Cortex of kidney (tissue), 1 donor: ENCODE measurements around the gene SPCS2.
"Not testable (repeated sequence)": the region's sequence is repeated elsewhere in the genome, so short reads cannot be mapped to it uniquely, and the experiment has no call there.

Source experiments
- DNase-seq: peaks from one replicate; lab custom pipeline; 2025; lab: John Stamatoyannopoulos, UW

The SPCS2 gene

DNA sequence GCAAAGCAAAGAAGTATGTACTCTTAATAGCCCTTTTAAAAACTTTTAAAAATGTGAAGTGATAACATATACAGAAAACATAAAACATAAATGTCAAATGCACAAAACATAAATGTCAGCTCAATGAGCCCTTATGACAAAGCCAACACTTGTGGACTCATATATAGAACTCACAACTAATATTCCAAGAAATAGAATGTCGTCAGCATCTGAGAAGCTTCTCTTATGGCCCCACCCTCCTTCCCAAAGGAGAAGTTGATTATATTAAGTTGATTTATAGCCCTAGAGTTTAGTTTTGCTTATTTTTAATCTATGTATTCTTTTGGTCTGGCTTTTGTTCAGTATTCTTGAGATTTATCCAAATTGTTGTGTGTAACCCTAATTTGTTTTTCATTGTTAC lies 53.5 kb downstream of the SPCS2 start:
- DNase-seq = no peak

DNA sequence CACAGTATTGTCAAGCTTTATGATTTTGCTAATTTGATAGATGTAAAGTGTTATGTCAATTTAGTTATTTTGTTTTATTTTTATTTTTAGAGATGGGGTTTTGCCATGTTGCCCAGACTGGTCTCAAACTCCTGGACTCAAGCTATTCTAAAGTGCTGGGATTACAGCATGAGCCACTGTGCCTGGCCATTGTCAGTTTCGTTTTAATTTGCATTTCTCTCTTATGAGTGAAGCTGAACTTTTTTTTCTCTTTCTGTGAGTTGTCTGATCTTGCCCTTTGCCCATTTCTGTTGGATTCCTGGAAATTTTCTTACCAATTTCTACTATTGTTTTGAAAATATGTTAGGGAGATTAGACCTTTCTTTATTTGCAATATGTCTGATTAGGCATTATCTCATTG lies 55.1 kb downstream of the SPCS2 start:
- no peak for DNase-seq

DNA sequence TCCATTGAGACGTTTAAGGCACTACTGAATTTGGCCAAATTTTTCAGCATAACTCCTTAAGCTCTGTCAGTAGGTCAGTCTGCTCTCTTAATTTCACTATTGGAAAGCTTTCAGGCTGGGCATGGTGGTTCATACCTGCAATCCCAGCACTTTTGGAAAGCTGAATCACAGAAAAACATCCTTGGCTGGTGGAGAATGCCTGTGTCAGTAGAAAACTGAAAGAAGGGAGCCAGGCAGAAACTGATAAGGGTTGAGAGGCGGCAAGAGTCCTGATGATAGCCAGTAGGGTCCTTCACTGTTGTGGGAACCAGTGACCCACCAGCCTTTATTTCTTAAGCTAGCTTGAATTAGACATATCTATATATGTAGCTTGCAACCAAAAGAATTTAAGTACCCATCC lies 62.3 kb downstream of the SPCS2 start:
- DNase-seq = no peak

DNA sequence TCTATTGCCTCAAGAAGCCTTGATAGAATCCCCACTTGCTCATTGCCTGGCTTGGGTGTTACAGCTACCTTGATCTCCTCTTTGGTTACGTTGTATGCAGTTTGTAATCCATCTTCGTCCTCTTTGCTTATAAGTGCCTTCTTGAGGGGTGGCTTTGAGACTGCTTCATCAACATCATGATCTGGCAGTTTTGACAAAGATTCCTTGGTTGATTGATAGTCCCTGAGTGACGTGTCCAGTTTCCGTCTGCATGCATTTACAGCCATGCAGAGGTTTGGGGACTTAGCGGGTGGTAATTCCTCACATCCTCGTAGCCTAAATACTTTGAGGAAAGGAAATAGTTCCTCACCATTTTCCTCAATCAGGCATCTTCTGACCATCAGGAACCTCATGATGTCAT lies 62.8 kb downstream of the SPCS2 start:
- no peak for DNase-seq

DNA sequence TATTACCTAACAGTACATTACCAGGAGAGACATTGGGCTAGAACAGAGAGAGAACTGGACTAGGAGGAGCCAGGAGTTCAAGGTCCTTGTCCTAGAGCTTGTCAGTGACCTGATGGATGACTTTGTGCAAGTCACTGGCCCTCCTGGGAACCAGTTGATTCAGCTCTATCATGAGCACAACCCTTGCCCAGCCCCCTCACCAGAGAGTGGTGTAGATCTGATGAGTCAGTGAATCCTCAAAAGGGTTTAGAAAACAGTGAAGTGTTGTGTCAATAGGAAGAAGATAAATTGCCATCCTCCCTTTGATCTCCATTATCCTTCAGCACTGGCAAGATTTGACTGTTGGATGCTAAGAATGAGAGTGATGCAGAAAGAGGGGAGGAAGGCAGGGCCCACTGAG lies 64.0 kb downstream of the SPCS2 start:
- no peak for DNase-seq

DNA sequence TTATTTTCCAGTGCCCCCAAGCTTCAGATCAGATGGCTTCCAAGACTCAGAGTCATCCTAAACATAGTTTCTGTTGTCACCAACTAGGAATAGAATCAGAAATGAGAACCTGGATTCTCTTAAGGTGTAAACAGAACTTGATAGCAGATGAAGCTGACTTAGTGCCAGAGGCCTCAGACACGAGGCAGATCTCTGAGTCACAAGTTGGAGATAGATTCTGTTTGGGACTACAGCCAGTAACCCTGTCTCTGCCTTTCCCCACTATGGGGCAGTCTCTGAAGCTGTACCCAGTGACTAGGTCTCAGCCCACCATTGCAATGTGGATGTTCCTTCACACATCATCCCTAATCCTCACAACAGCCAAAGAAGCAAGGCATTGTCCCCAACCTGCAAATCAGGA lies 65.1 kb downstream of the SPCS2 start:
- no peak for DNase-seq

DNA sequence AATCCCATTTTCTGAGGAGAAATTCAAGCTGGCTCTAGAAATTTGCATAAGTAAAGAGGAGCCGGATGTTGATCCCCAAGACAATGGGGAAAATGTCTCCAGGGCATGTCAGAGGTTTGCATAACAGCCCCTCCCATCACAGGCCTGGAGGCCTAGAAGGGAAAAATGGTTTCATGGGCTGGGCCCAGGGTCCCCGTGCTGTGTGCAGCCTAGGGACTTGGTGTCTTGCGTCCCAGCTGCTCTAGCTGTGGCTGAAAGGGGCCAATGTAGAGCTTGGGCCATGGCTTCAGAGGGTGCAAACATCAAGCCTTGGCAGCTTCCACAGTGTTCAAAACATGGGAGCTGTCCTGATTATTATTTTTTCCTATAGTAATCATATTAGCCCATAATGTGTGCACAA lies 70.1 kb downstream of the SPCS2 start:
- DNase-seq = not testable (repeated sequence)

DNA sequence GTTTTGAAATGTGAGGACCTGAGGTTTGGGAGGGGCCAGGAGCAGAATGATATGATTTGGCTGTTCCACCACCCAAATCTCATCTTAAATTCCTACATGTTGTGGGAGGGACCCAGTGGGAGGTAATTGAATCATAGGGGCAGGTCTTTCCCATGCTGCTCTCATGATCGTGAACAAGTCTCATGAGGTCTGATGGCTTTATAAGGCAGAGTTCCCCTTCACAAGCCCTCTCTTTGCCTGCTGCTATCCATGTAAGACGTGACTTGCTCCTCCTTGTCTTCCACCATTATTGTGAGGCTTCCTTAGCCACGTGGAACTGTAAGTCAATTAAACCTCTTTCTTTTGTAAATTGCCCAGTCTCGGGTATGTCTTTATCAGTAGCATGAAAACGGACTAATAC lies 71.3 kb downstream of the SPCS2 start:
- DNase-seq = not testable (repeated sequence)

DNA sequence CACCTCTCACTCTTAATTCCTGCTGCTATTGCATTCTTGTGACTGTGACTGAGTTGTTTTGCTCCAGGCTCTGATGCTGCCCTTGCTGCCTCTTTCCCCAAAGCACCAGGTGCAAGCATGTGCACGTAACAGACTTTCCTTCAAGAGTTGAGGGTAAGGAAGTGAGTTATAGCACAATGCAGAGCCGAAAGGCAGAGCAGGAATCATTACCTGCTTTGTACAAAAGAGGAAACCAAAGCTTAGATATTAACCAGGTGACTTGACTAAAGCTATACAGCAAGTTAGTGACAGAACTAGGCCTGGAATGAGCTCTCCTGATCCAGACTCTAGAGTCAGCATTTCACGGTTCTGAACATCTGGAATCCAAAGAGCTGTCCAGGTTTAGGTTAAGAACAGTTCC lies 73.2 kb downstream of the SPCS2 start:
- DNase-seq = no peak

DNA sequence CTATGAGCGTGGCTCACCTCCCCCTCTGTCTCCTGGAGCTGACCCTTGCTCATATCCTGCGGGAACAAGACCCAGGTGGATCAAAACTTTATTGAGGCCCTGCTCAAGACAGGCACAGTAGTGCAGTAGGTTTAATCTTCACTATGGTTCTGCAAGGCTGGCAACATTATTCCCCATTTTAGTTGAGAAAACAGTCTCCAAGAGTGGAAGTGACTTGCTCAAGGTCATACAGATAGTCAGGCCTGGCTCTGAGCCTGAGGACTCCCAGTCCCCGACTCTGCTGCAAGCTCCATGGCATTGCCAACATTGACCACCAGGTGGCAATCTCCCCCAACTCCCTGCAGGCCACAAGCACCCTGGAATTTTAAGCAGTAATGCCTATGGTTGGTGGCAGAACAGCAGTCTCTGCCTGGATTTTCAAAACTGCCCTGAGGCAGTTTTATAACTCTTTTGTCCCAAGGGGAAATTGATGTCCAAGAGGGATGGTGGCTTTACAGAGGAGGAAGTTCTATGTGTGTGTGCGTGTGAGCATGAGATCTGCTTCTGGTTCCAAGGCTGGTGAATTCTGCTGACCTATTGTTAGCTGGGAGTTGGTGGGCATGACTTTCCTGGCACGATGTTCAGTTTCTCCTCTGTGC lies 73.8 kb downstream of the SPCS2 start:
- DNase-seq = no peak

DNA sequence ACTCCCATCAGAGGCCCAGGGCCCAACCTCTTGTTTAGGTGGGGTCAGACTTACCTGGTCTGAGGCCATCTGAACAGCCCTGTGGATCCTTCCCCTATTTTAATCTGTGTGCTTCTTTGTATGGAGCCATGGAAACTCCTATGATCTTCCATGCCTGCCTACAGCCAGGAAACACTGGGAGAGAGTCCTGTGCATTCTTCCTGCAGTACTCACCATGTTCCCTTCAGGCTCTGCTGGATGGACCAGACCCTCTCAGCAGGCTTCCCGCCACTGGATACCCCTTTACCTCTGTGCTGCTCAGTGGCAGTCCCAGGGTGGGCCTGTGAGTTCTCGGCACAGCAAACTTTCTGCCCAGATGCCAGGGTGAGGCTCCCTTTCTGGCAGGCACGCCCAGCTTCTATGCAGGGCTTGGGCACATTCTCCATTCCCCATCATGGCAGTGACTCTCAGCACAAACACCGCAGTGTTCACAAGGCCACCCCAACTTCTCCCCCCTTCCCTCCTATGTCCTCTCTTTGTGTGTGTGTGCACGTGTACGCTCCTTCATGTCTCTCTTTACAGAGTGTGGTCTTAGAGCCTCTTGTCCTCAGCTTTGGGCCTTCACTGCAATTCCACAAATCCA lies 74.5 kb downstream of the SPCS2 start:
- DNase-seq = no peak

DNA sequence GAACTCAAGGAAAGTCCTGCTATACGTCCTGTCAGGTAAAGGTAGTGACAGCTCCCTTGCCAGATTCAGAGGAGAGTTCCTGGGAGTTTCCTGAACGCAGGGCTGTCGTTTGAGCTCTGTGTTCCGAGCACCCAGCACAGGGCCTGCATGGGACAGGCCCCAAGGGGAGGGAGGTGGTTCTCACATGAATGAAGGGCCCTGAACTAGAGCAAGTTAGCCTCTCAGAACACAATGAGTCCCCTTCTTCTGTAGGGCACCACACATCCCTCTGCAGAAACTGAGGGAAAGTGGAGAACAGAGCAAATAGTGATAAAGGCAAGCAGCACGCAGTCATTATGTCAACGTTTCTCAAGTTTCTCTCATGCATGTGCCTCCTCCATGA lies 75.0 kb downstream of the SPCS2 start:
- no peak for DNase-seq

DNA sequence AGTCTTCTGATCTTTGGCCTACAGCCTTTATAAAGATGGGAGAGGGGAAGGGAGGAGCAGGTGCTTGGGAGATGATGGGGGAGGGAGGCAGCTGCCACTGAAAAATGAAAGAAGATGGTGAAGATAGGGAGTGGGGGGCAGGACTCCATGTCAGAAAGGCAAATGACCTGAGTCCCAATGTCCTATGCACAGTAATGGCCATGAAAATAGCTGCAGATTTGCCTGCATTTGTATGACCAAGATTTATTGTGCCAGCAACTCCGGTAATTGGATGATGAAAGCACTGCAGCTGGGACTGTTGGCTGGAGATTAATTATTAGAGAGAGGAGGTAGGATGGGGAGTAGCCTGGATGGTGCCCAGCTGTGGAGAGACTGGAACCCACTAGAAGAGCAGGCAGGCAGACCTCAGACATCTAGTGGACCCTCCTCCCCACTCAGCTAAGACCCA lies 75.7 kb downstream of the SPCS2 start:
- no peak for DNase-seq

DNA sequence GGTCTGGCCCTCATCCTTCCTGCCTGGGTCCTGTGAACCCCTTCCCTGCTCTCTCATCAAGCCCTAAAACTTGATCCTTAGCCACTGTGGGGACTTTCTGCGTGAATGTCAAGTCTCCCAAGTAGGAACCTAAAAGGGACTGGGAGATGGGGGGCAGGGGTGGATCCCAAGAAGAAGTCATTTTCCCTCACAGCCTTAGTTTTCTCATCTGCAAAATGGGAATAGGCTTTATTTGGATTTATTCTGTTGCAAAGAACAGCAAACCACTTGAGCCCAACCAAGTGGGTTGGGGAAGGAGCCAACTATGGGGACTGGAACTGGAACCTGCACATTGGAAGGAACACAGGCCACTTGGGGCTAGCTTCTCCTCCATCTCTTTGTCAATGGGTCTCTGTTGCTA lies 76.5 kb downstream of the SPCS2 start:
- no peak for DNase-seq

DNA sequence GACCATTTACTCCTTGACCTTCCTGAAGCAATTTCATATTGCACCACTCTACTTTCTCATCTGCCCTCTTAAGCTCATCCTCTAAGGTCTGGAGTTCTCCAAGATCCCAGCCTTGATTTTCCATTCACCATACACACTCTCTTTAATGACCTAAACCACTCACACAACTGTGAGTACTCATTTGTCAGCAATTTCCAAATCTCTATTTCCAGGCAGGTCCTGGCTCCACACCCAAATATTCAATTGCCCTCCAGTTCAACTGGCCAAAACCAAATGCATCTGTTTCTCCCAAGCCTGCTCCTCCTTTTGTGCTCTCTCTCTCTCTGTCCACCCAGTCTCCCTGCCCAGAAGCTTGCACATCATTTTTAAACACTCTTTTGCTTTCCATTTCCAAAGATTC lies 79.3 kb downstream of the SPCS2 start:
- DNase-seq = no peak
